HCT116 (cell line): ENCODE results near the gene PROCA1. TPM values are rescaled to one million over a fixed set of nuclear protein-coding genes. Genes with fewer than 3 reads are reported as not detected.

ENCODE experiments used
- ATAC-seq: fragments of 200-7000 bp; cut with Tn5 transposase; 2 replicates; pipeline ENCODE4 v1.9.1; 2020; ENCODE audit warnings: mild to moderate bottlenecking, moderate library complexity
- BruUV-seq: library from RNA; stranded (reverse); fragments of 400-500 nt; replicated peaks from 2 replicates; lab custom pipeline; 2021; lab: Mats Ljungman, UMichigan
- CTCF ChIA-PET: fragments of 300-600 bp; sonication (Branson Sonifier 250); formaldehyde crosslinking; loops from one replicate; lab custom pipeline; 2021; ENCODE audit warnings: antibody characterized with exemption; lab: Charles Lee
- POLR2A ChIA-PET: fragments of 300-600, 350-600 bp; sonication (Branson Sonifier 250); formaldehyde crosslinking; loops from one replicate; lab custom pipeline; 2021; ENCODE audit warnings: antibody characterized with exemption; lab: Charles Lee
- RAD21 ChIA-PET, 2 experiments: fragments of 300-600 bp; sonication (Branson Sonifier 250); formaldehyde crosslinking; loops; one replicate each; lab custom pipeline; 2023; ENCODE audit warnings: low total read pairs in 2 of 2; ENCODE audit not compliant: uncharacterized antibody in 2 of 2, unreplicated experiment in 2 of 2, low non-redundant PET in 1 of 2; lab: Charles Lee
- DNase-seq: peaks from one replicate; pipeline ENCODE4 v3.0.0-alpha.2; 2010; ENCODE audit warnings: low read depth, low spot score
- H2AFZ ChIP-seq: fragments of 200-600 bp; shearing (Covaris generic), sonication (generic); 2 replicates; pipeline ENCODE4 v1.6.1; 2017; ENCODE audit warnings: low read depth, mixed run types, mixed read lengths, antibody characterized with exemption, low read length; ENCODE audit not compliant: poor library complexity, severe bottlenecking
- H3K27ac ChIP-seq: 2 replicates; pipeline ENCODE4 v1.5.1; 2012; ENCODE audit warnings: low read depth, low read length
- H3K27me3 ChIP-seq: fragments of 200-600 bp; sonication (generic); 2 replicates; pipeline ENCODE4 v1.6.1; 2016; ENCODE audit warnings: mixed run types, low read length, mixed read lengths; ENCODE audit not compliant: insufficient read depth
- H3K36me3 ChIP-seq, 2 experiments: fragments of 200-500 bp in 1 of 2; fragments of 200-600 bp in 1 of 2; sonication (Bioruptor generic) in 1 of 2; sonication (generic) in 1 of 2; 2 replicates each; pipeline versions ENCODE4 v1.5.1 to v1.6.1; 2014 to 2016; ENCODE audit warnings: low read length in 2 of 2, inconsistent platforms in 1 of 2, mixed read lengths in 1 of 2, mixed run types in 1 of 2; ENCODE audit not compliant: insufficient read depth in 2 of 2, control insufficient read depth in 1 of 2
- H3K4me1 ChIP-seq, 2 experiments: fragments of 200-600 bp in 1 of 2; sonication (generic) in 1 of 2; 2 replicates each; pipeline versions ENCODE4 v1.5.1 to v1.6.1; 2012 to 2017; ENCODE audit warnings: low read length in 2 of 2, inconsistent platforms in 1 of 2, mild to moderate bottlenecking in 1 of 2, mixed read lengths in 1 of 2, mixed run types in 1 of 2, moderate library complexity in 1 of 2; ENCODE audit not compliant: insufficient read depth in 2 of 2, control insufficient read depth in 1 of 2
- H3K4me2 ChIP-seq: fragments of 200-600 bp; sonication (generic); 2 replicates; pipeline ENCODE4 v1.6.1; 2017; ENCODE audit warnings: mixed run types, low read length, mixed read lengths
- H3K4me3 ChIP-seq, 2 experiments: fragments of 200-600 bp in 1 of 2; sonication (generic) in 1 of 2; replicated peaks in 1 of 2; 2 replicates each; pipeline ENCODE4 v1.5.1; 2011 to 2016; ENCODE audit warnings: low read length in 2 of 2, control low read depth in 1 of 2, low read depth in 1 of 2, mild to moderate bottlenecking in 1 of 2, mixed read lengths in 1 of 2, mixed run types in 1 of 2
- H3K79me2 ChIP-seq: fragments of 200-600 bp; sonication (generic); 2 replicates; pipeline ENCODE4 v1.6.1; 2017; ENCODE audit warnings: mild to moderate bottlenecking, mixed run types, low read length, moderate library complexity, mixed read lengths; ENCODE audit not compliant: insufficient read depth
- H3K9ac ChIP-seq: fragments of 200-600 bp; sonication (generic); 2 replicates; pipeline ENCODE4 v1.6.1; 2016; ENCODE audit warnings: low read length, mixed read lengths
- H3K9me2 ChIP-seq: fragments of 200-600 bp; sonication (generic), shearing (Covaris generic); 2 replicates; pipeline ENCODE4 v1.6.1; 2017; ENCODE audit warnings: mixed run types, mild to moderate bottlenecking, moderate library complexity; ENCODE audit not compliant: insufficient read depth
- H3K9me3 ChIP-seq, 2 experiments: fragments of 200-500 bp in 1 of 2; fragments of 200-600 bp in 1 of 2; sonication (Bioruptor generic) in 1 of 2; sonication (generic) in 1 of 2; 2 replicates each; pipeline ENCODE4 v1.6.1; 2014 to 2017; ENCODE audit warnings: low read length in 2 of 2, mixed read lengths in 2 of 2, inconsistent platforms in 1 of 2, low read depth in 1 of 2, mild to moderate bottlenecking in 1 of 2, mixed run types in 1 of 2, moderate library complexity in 1 of 2; ENCODE audit not compliant: control insufficient read depth in 1 of 2, insufficient read depth in 1 of 2
- H4K20me1 ChIP-seq: fragments of 200-600 bp; sonication (generic), shearing (Covaris generic); 2 replicates; pipeline ENCODE4 v1.6.1; 2017; ENCODE audit warnings: mixed run types, mild to moderate bottlenecking, moderate library complexity; ENCODE audit not compliant: insufficient read depth
- ATF3 ChIP-seq: IDR thresholded peaks from 2 replicates; pipeline ENCODE4 v1.6.1; 2012
- EGR1 ChIP-seq: IDR thresholded peaks from 2 replicates; pipeline ENCODE4 v1.6.1; 2012; ENCODE audit warnings: low read depth
- RAD21 ChIP-seq: IDR thresholded peaks from 2 replicates; pipeline ENCODE4 v1.6.1; 2012; ENCODE audit warnings: low read depth, mild to moderate bottlenecking
- REST ChIP-seq: IDR thresholded peaks from 2 replicates; pipeline ENCODE4 v1.6.1; 2012; ENCODE audit warnings: low read depth
- SIN3A ChIP-seq: IDR thresholded peaks from 2 replicates; pipeline ENCODE4 v1.6.1; 2012; ENCODE audit warnings: low read depth
- SRF ChIP-seq: IDR thresholded peaks from 2 replicates; pipeline ENCODE4 v1.6.1; 2012; ENCODE audit warnings: low read depth
- intact Hi-C: fragments of 100-400 bp; cut with micrococcal nuclease; formaldehyde crosslinking; loops from 2 replicates; pipeline ENCODE4 v1.10.0; 2022
- total RNA-seq: library from RNA; stranded (reverse); gene quantifications from one replicate; pipeline ENCODE4 v1.2.1, GENCODE V29; 2021; ENCODE audit not compliant: unreplicated experiment

PROCA1 gene
- total RNA-seq, 1 experiment from 2014 or later, result 0.96 TPM

DNA sequence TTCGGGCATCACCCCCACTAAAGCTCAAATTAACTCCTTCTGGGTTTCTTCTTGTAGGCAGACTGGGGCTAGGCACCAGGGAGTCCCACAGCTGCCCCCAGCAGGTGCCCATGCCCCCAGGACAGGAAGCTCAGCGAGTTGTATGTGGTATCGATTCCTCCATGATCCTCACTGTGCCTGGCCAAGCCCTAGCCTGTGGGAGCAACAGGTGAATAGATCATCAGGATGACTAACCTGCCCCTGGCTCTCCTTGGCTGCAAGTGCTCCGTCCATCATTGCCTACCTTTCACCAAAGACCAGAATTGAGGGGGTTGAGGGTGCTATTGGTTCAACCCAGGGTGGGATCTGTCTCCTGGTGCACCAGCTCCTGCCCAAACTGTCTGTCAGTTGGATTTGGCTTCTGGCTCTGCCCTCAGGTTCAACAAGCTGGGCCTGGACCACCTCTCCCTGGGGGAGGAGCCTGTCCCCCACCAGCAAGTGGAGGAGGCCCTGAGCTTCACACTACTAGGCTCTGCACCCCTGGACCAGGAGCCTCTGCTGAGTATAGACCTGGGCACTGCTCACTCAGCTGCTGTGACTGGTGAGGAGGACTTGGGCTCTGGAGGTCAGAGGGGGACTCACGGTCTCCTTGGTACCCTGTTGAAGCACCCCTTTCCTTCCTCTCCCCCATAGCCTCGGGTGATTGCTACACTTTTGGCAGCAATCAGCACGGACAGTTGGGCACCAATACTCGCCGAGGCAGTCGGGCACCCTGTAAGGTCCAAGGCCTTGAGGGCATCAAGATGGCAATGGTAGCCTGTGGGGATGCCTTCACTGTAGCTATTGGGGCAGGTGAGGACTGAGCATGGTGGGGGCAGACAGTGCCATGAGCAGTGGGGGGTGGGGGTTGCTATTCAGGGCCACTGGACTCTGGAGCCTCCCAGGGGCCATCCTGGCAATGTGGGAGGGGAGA is 29.0 kb upstream of the PROCA1 start:
- H3K79me2 ChIP-seq, result peaks cover 16% of the 10 kb centered on the region
- H3K9me3 ChIP-seq, result no peaks in the 10 kb centered on the region
- intact Hi-C loops, result no loop called here
- no peaks in the 10 kb centered on the region; the same call in 1 of the 2 replicates for H4K20me1 ChIP-seq
- peaks cover 0 to 5% of the 10 kb centered on the region in 2 experiments; a peak in 2 of 4 replicates for H3K36me3 ChIP-seq
- TF ChIP-seq SRF (no peak), REST (no peak), ATF3 (no peak), SIN3A (no peak), EGR1 (no peak), RAD21 (no peak)
- no peaks in the 10 kb centered on the region for H3K9me2 ChIP-seq
- no peak overlapping the region for H3K4me2 ChIP-seq
- no peak overlapping the region for H2AFZ ChIP-seq
- ChIA-PET POLR2A (interaction anchor here (1.1 to 1.6 kb wide), 3 partner anchors 12 to 14 kb away, joined by 4 read pairs; partner anchors contain the start of gene NEK8), RAD21 (no interaction called here), CTCF (interaction anchor here (0.7 kb wide), 1 partner anchor 13 kb away, joined by 4 read pairs; no protein-coding TSS in a partner anchor)
- DNase-seq (no peak), ATAC-seq (no peak)
- no peak overlapping the region for H3K9ac ChIP-seq
- peaks cover 15 to 36% of the 10 kb centered on the region in 2 experiments for H3K4me1 ChIP-seq
- no peaks in the 10 kb centered on the region for H3K27me3 ChIP-seq
- H3K4me3 ChIP-seq, result no peak overlapping the region
- BruUV-seq, result no TSS peak
- H3K27ac ChIP-seq, result no peak overlapping the region; the same call in 1 of the 2 replicates
